ENCODE results near the gene DNAH1.

GRCh38 chr3:52315977-52316764, at the start of gene DNAH1:
- TF ChIP-seq POLR2A (IDR thresholded peaks at IDR 0.05; ENCODE audit: low read length) (no peak), GATA1 (IDR thresholded peaks at IDR 0.05; ENCODE audit: low read depth, low read length) (no peak)
